Activated T-cell treated with anti-CD3 and anti-CD28 coated beads for 48 hours (primary cell): Measurements from ENCODE around the gene SLC9A8.
"Not testable (repeated sequence)": the region's sequence is repeated elsewhere in the genome, so short reads cannot be mapped to it uniquely, and the experiment has no call there.

Experiments
- DNase-seq: peaks from one replicate; pipeline ENCODE4 v3.0.0-alpha.2; 2020; ENCODE audit warnings: low read depth

SLC9A8 gene, protein sequence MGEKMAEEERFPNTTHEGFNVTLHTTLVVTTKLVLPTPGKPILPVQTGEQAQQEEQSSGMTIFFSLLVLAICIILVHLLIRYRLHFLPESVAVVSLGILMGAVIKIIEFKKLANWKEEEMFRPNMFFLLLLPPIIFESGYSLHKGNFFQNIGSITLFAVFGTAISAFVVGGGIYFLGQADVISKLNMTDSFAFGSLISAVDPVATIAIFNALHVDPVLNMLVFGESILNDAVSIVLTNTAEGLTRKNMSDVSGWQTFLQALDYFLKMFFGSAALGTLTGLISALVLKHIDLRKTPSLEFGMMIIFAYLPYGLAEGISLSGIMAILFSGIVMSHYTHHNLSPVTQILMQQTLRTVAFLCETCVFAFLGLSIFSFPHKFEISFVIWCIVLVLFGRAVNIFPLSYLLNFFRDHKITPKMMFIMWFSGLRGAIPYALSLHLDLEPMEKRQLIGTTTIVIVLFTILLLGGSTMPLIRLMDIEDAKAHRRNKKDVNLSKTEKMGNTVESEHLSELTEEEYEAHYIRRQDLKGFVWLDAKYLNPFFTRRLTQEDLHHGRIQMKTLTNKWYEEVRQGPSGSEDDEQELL

DNA sequence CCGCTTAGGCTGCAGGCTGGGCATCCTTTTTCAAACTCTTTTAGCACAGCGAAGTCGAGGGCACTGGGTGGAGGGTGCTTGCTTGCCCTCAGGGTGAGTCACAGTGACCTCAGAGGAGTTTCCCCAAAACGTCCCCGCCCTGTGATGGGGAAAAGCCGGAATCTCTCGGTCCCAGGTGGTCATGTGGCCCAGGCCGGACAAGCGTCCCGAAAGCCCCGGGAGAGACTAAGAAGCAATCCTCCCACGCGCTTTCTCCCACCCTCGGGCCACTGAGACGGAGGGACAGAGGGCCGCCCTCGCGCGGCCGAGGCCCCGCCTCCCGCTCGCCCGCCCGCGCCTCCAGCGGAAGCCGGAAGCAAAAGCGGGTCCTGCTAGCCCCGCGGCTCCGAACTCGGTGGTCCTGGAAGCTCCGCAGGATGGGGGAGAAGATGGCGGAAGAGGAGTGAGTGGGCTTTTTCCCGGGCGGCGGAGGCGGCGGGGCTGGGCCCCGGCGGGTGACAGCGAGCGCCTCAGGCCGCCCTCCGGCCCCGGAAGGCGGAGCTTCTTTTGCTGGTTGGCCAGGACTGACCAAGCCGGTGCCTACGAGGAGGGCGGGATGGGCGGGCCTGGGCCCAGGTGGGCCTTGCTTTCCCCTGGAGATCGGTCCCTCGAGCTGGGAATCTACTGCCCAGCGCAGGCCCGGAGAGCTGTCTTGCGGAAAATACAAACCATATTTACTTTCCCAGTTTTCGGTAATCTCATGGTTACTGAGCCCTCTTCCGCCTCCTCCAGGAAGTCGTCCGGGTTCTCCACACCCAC, at the start of gene SLC9A8:
Gene SLC9A8 (plus strand): TSS at position 322 of the 798 bp plus-strand sequence. CDS start 95 bp downstream, at position 417.
- DNase-seq = peak; percentile 82

DNA sequence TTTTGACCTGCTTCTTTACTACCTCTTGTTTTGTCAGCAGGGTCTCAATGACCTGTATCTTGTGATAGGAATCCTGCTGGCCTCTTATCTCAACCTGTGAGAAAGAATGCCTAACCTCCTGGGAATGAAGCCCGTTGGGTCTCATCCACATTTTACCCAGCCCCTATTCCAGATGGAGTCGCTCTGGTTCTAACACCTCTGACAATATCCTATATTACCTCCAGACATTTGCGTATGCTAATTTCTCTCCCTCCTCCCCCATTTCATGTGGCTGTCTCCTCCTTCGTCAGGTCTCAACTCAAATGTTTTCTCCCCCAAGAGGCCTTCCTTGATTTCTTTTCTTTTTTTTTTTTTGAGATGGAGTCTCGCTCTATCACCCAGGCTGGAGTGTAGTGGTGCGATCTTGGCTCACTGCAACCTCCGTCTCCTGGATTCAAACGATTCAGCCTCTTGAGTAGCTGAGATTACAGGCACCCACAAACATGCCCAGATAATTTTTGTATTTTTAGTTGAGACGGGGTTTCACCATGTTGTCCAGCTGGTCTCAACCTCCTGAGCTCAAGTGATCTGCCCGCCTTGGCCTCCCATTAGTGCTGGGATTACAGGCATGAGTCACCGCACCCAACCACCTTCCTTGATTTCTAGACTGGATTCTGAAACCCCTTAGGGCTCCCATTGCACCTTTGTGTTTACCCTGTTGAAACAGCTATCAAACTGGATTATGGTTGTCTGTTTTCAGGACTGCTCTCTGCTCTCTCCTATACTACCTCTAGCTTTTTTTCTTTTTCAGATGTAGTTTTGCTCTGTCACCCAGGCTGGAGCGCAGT, 49.5 kb upstream of the SLC9A8 start:
- no peak for DNase-seq

- DNase-seq = no peak
These were observed 47.3 kb upstream of the SLC9A8 start for GRCh38 chr20:49765413-49765736.

DNA sequence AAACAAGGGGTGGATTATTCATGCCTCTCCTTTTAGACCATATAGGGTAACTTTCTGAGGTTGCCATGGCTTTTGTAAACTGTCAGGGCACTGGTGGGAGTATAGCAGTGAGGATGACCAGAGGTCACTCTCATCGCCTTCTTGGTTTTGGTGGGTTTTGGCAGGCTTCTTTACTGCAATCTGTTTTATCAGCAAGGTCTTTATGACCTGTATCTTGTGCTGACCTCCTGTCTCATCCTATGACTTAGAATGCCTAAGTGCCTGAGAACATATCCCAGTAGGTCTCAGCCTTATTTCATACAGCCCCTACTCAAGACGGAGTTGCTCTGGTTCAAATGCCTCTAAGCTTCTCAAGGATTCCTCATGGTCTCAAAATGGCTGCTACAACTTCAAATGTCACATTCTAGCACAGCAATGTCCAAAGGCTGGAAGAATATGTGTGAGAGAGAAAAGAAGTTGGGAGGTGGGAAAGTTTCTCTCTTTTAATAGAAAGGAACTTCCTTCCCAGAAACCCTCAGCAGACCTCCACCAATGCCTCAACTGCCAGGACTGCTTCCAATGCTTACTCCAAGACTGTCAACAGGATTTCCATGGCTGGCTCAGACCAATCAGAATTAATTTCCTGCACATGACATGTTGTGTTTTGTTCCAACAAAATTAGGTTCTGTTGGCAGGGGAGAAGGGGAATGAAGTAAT, 46.6 kb upstream of the SLC9A8 start:
- DNase-seq = no peak

DNA sequence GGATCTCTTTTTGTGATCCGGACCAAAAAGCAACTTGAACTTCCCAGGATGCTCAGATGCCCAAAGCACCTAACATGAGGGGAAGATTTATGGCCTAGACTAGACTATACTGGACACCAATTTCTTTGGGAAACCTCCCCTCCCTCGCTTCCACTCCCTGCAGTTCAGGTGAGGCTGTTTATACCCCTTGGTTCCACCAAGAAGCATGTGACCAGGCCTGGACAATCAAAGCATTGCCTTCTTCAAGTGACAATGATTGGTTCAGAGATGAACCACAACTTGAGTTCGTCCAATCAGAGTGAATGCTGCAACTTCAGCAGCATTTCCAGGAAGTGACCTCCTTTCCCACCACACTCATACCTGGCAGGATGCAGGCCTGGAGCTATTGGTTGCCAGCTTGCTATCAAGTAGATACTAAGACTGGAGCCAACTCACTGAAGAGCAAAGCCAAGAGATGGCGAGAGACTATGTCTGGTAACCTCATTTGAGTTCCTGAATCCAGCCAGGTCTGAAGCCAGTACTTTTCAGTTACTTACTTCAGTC, 45.6 kb upstream of the SLC9A8 start:
- no peak for DNase-seq

- DNase-seq = no peak
These were observed 44.2 kb upstream of the SLC9A8 start for GRCh38 chr20:49768204-49769047.

DNA sequence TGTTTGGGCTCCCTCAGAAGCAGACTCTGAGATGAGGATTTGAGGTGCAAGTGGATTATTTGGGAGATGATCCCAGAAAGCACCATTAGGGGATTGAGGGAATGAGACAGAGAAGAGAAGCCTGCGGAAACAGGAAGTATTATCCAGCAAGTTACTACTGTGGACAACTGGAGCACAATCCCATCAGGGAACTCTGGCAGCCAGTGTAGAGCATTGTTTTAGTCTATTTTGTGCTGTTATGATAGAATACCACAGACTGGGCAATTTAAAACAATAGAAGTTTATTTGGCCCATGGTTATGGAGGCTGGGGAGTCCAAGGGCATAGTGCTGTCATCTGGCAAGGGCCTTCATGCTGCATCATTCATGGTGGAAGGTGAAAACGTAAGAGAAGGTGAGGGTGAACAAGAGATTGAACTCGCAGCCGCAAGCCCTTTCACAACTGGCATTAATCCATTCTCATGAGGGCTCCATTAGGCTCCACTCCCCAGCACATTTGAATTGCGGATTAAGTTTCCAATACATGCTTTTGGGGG, 43.5 kb upstream of the SLC9A8 start:
- DNase-seq = no peak

- no peak for DNase-seq
These were observed 42.0 kb upstream of the SLC9A8 start for GRCh38 chr20:49770634-49771033.

DNA sequence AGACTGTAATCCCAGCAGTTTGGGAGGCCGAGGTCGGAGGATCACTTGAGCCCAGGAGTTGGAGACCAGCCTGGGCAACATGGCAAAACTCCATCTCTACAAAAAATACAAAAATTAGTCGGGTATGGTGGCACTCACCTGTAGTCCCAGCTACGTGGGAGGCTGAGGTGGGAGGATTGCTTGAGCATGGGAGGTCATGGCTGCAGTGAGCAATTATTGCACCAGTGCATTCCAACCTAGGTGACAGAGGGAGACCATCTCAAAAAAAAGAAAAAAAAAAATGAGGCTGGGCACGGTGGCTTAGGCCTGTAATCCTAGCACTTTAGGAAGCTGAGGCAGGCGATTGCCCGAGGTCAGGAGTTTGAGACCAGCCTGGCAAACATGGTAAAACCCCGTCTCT, 38.4 kb upstream of the SLC9A8 start:
- DNase-seq = not testable (repeated sequence)

- DNase-seq = no peak
These were observed 37.4 kb upstream of the SLC9A8 start for GRCh38 chr20:49775229-49775693.

GRCh38 chr20:49779972-49780371, 32.7 kb upstream of the SLC9A8 start:
- DNase-seq = no peak

DNA sequence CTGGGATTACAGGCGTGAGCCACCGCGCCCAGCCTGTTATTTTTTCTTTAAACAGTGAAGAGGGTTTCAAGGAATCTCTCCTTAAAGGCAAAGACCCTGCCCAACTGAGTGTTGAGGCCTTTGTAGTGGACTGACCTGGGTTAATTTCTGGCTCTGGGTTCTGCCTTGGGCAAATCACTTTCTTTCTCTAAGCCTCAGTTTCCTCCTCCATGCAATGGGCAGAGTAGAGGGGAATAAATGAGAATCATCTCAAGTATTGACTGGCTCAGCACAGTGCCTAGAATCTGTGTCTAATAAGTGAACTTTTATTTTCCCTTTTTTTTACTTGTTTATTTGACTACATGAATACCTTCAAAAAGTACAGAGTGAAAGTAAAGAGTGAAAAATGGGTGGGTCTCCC, 31.0 kb upstream of the SLC9A8 start:
- no peak for DNase-seq

DNA sequence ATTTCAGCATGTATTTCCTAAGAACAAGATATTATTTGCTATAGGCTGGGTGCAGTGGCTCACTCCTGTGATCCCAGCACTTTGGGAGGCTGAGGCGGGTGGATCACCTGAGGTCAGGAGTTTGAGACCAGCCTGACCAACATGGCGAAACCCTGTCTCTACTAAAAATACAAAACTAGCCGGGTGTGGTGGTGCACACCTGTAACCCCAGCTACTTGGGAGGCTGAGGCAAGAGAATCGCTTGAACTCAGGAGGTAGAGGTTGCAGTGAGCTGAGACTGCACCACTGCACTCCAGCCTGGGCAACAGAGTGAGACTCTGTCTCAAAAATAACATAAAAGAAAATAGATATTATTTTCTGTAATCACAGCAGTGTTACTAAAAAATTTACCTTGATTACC, 30.2 kb upstream of the SLC9A8 start:
- DNase-seq = not testable (repeated sequence)

DNA sequence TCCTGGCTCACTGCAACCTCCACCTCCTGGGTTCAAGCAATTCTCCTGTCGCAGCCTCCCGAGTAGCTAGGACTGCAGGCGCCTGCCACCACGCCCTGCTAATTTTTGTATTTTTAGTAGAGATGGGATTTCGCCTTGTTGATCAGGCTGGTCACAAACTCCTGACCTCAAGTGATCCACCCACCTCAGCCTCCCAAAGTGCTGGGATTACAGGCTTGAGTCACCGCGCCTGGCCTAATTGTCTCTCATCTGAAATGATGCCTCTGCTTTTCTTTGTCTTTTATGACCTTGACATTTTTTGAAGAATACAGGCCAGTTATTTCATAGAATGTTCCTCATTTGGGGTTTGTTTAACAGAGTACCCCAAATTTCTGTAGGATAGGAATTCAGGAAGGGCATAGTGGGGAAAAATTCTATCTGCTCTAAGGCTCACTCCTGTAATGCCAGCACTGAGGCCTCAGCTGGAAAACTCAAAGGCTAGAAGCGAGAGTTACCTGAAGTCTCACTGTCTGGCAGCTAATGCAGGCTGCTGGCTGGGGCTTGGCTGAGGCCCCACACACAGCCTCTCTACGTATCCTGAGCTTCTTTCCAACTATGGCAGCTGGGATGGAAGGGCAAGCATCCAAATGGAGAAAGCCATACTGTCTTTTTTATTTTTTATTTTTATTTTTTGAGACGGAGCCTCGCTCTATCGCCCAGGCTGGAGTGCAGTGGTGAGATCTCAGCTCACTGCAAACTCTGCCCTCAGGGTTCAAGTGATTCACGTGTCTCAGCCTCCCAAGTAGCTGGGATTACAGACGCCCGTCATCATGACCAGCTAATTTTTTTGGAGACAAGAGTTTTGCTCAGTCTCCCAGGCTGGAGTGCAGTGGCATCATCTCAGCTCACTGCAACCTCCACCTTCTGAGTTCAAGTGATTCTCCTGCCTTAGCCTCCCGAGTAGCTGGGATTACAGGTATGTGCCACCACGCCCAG, 29.3 kb upstream of the SLC9A8 start:
- DNase-seq = not testable (repeated sequence)

DNA sequence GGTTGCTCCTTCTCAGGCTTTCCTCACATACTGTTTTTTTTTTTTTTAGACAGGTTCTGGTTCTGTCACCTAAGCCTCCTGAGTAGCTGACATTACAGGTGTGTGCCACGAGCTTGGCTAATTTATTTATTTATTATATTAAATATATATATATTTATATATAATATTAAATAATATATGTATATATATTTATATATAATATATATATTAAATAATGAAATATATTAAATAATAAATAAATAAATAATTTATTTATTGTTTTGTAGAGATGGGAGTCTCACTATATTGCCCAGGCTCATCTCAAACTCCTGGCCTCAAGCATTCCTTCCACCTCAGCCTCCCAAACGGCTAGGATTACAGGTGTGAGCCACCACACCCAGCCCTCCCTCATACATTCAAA, 28.3 kb upstream of the SLC9A8 start:
- no peak for DNase-seq

- no peak for DNase-seq
These were observed 27.3 kb upstream of the SLC9A8 start for GRCh38 chr20:49785149-49785851.

GRCh38 chr20:49785852-49786175, 26.8 kb upstream of the SLC9A8 start:
- DNase-seq = no peak

- DNase-seq = no peak
These were observed 26.4 kb upstream of the SLC9A8 start for GRCh38 chr20:49786196-49786595.
